GM23248 (cell line): ENCODE results near the gene TAF12.
"Not testable (repeated sequence)": the region's sequence is repeated elsewhere in the genome, so short reads cannot be mapped to it uniquely, and the experiment has no call there.

Experiments used
- EZH2 ChIP-seq: fragments of 200-600 bp; sonication (generic); IDR thresholded peaks from 2 replicates; pipeline ENCODE4 v1.6.1; 2018; ENCODE audit warnings: antibody characterized with exemption, mild to moderate bottlenecking; ENCODE audit not compliant: insufficient read depth, poor library complexity, severe bottlenecking
- EZH2phosphoT487 ChIP-seq: fragments of 200-600 bp; sonication (generic); IDR thresholded peaks from 2 replicates; pipeline ENCODE4 v1.6.1; 2018; ENCODE audit warnings: antibody characterized with exemption, moderate library complexity, mild to moderate bottlenecking, low read depth; ENCODE audit not compliant: insufficient read depth

DNA sequence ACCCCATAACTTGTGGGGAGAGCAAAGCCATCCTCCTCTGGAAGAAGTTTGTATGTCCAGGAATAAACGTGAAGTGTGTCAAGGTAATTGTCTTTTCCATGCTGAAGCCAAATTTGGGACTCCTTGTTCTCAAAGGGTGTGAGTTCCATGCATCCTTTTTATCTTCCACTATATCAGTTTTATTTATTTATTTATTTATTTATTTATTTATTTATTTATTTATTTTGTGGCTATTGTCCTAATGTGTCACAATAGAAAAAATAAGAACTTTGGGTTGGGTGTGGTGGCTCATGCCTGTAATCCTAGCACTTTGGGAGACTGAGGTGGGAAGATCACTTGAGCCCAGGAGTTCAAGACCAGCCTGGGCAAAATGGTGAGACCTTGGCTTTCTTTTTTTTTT lies 48.8 kb upstream of the TAF12 start:
- not testable (repeated sequence) for TF ChIP-seq EZH2, EZH2phosphoT487
